ENCODE data around the gene C9.

DNA sequence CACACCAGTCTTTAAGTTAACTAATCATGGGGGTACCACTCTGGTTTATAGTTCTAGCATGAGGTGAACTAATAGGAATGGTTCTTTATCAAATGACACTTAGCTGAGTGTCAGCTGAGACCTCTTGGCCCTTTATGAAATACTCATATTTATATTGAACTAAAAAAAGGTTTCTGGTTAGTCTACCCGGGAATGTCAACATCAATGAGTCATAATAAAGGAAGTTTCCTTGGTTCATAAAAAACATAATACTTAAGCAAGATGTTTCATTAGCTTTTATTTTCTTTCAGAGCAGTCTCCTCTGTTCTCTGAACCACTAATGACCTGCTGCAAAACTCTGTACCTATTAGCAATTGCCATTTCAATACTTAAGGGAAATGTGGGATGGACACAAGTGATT is 46.8 kb upstream of the C9 start:
- TF ChIP-seq, protein P1, sequence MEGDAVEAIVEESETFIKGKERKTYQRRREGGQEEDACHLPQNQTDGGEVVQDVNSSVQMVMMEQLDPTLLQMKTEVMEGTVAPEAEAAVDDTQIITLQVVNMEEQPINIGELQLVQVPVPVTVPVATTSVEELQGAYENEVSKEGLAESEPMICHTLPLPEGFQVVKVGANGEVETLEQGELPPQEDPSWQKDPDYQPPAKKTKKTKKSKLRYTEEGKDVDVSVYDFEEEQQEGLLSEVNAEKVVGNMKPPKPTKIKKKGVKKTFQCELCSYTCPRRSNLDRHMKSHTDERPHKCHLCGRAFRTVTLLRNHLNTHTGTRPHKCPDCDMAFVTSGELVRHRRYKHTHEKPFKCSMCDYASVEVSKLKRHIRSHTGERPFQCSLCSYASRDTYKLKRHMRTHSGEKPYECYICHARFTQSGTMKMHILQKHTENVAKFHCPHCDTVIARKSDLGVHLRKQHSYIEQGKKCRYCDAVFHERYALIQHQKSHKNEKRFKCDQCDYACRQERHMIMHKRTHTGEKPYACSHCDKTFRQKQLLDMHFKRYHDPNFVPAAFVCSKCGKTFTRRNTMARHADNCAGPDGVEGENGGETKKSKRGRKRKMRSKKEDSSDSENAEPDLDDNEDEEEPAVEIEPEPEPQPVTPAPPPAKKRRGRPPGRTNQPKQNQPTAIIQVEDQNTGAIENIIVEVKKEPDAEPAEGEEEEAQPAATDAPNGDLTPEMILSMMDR (IDR thresholded peaks at IDR 0.05; ENCODE audit: low read depth, low read length, poor library complexity, severe bottlenecking), result no peak
- no peak for TF ChIP-seq EZH2phosphoT487 (IDR thresholded peaks at IDR 0.05; ENCODE audit: borderline replicate concordance, low read length)

Measured in DOHH2 (cell line).